B cell (primary cell): ENCODE data around the gene HDAC7. TPM values are rescaled to one million over a fixed set of nuclear protein-coding genes. Genes with fewer than 3 reads are reported as not detected.
A peak's percentile ranks its signal among the peaks of the same experiment; 100 is the strongest.

ENCODE experiments used
- ATAC-seq: fragments of 200-7000 bp; cut with Tn5 transposase; one replicate; pipeline ENCODE4 v1.10.0; 2021; ENCODE audit warnings: low read depth, mild to moderate bottlenecking, moderate number of reproducible peaks, moderate library complexity
- CTCF ChIA-PET: fragments of 350-600 bp; sonication (Branson Sonifier 250); formaldehyde crosslinking; loops from one replicate; lab custom pipeline; 2021; ENCODE audit warnings: antibody characterized with exemption, inconsistent platforms; lab: Charles Lee
- POLR2A ChIA-PET: fragments of 350-600 bp; sonication (Branson Sonifier 250); formaldehyde crosslinking; loops from one replicate; lab custom pipeline; 2021; ENCODE audit warnings: antibody characterized with exemption; lab: Charles Lee
- DNase-seq: peaks from one replicate; pipeline ENCODE4 v3.0.0; 2013
- H2AFZ ChIP-seq: 2 replicates; pipeline ENCODE4 v1.6.1; 2012; ENCODE audit warnings: mild to moderate bottlenecking, low read depth, low read length; ENCODE audit not compliant: insufficient read depth, poor library complexity, severe bottlenecking
- H3K27ac ChIP-seq, 2 donors: 1 replicate in 1 of 2; 2 replicates in 1 of 2; pipeline ENCODE4 v1.5.1; 2012 to 2013; ENCODE audit warnings: low read length in 2 of 2, mild to moderate bottlenecking in 2 of 2, moderate library complexity in 1 of 2
- H3K27me3 ChIP-seq, 4 experiments: fragments of 200-600 bp in 1 of 4; sonication (generic) in 1 of 4; replicated peaks in 1 of 4; 1 replicate in 2 of 4; 2 replicates in 2 of 4; pipeline versions ENCODE4 v1.6.1 to v1.7.0; 2013 to 2016; ENCODE audit warnings: low read length in 3 of 4, mild to moderate bottlenecking in 2 of 4, mixed read lengths in 1 of 4, moderate library complexity in 1 of 4; ENCODE audit not compliant: insufficient read depth in 4 of 4, control insufficient read depth in 3 of 4; ENCODE audit errors: control extremely low read depth in 1 of 4
- H3K36me3 ChIP-seq, 2 experiments: replicated peaks in 1 of 2; 1 replicate in 1 of 2; 2 replicates in 1 of 2; pipeline versions ENCODE4 v1.6.1 to v1.7.1; 2013; ENCODE audit warnings: low read length in 1 of 2; ENCODE audit not compliant: insufficient read depth in 2 of 2, control insufficient read depth in 1 of 2; ENCODE audit errors: control extremely low read depth in 1 of 2, extremely low read depth in 1 of 2
- H3K4me1 ChIP-seq, 2 donors: fragments of 200-600 bp in 1 of 2; sonication (generic) in 1 of 2; 1 replicate in 1 of 2; 2 replicates in 1 of 2; pipeline versions ENCODE4 v1.5.1 to v1.6.1; 2013 to 2017; ENCODE audit warnings: low read length in 2 of 2; ENCODE audit not compliant: control insufficient read depth in 2 of 2, insufficient read depth in 2 of 2
- H3K4me2 ChIP-seq: replicated peaks from 2 replicates; pipeline ENCODE3; 2012; ENCODE audit warnings: mild to moderate bottlenecking, low read depth, low read length; ENCODE audit not compliant: poor library complexity, severe bottlenecking
- H3K4me3 ChIP-seq, 5 experiments: fragments of 200-600 bp in 1 of 5; sonication (generic) in 1 of 5; 1 replicate in 3 of 5; 2 replicates in 2 of 5; pipeline versions ENCODE4 v1.5.1 to v1.7.0; 2011 to 2016; ENCODE audit warnings: low read length in 4 of 5, mild to moderate bottlenecking in 4 of 5, low read depth in 2 of 5, control low read depth in 1 of 5, moderate library complexity in 1 of 5; ENCODE audit not compliant: insufficient read depth in 1 of 5; ENCODE audit errors: control extremely low read depth in 1 of 5, extremely low read depth in 1 of 5
- H3K79me2 ChIP-seq: fragments of 200-600 bp; sonication (generic); one replicate; pipeline ENCODE4 v1.6.0; 2016; ENCODE audit warnings: low read length; ENCODE audit not compliant: control insufficient read depth, insufficient read depth
- H3K9ac ChIP-seq: fragments of 200-600 bp; sonication (generic); 2 replicates; pipeline ENCODE4 v1.6.1; 2017; ENCODE audit warnings: mild to moderate bottlenecking, low read length, moderate library complexity
- H3K9me3 ChIP-seq, 3 donors: one replicate each; pipeline versions ENCODE4 v1.6.1 to v1.7.1; 2013; ENCODE audit warnings: low read length in 2 of 3; ENCODE audit not compliant: control insufficient read depth in 2 of 3, insufficient read depth in 1 of 3; ENCODE audit errors: control extremely low read depth in 1 of 3
- H4K20me1 ChIP-seq: 2 replicates; pipeline ENCODE4 v1.6.0; 2012; ENCODE audit warnings: mild to moderate bottlenecking, low read length; ENCODE audit not compliant: insufficient read depth, control insufficient read depth, poor library complexity, severe bottlenecking
- H3K27ac Mint-ChIP-seq: one replicate; pipeline ENCODE4 v1.8.0; 2021; ENCODE audit warnings: mixed read lengths
- H3K27me3 Mint-ChIP-seq: one replicate; pipeline ENCODE4 v1.8.0; 2021; ENCODE audit warnings: mixed read lengths
- H3K4me1 Mint-ChIP-seq: one replicate; pipeline ENCODE4 v1.8.0; 2021; ENCODE audit warnings: mixed read lengths
- H3K4me3 Mint-ChIP-seq: one replicate; pipeline ENCODE4 v1.8.0; 2021; ENCODE audit warnings: mixed read lengths
- H3K9me3 Mint-ChIP-seq: one replicate; pipeline ENCODE4 v1.8.0; 2022; ENCODE audit warnings: mixed read lengths; ENCODE audit not compliant: insufficient read depth
- EZH2 ChIP-seq: IDR thresholded peaks from 2 replicates; pipeline ENCODE4 v1.6.1; 2012; ENCODE audit warnings: borderline replicate concordance, low read depth, mild to moderate bottlenecking, moderate library complexity, low read length; ENCODE audit not compliant: insufficient read depth, poor library complexity, severe bottlenecking
- WGBS: methylation state at CpG from one replicate; pipeline ENCODE4 v1.1.5; 2013; ENCODE audit warnings: missing lambda C conversion rate; ENCODE audit not compliant: insufficient coverage; 5-methylcytosine and 5-hydroxymethylcytosine counted together
- intact Hi-C: fragments of 100-400 bp; cut with micrococcal nuclease; formaldehyde crosslinking; loops from one replicate; pipeline ENCODE4 v1.10.0; 2022
- polyA plus RNA-seq: library from polyadenylated mRNA; depleted of rRNA; stranded (reverse); fragments of >200 nt; gene quantifications from 2 replicates; pipeline ENCODE4 v1.2.3, GENCODE V29; 2012
- total RNA-seq, 2 donors: library from RNA; stranded (reverse); fragments of 120-200 nt in 1 of 2; gene quantifications; 1 replicate in 1 of 2; 2 replicates in 1 of 2; pipeline versions ENCODE4 v1.2.3 to v1.2.4, GENCODE V29; 2013 to 2022
- TF ChIP-seq, protein P1 (sequence below): fragments of 200-600 bp; IDR thresholded peaks from one replicate; pipeline ENCODE4 v1.8.0; 2022; ENCODE audit warnings: antibody characterized with exemption, mild to moderate bottlenecking

The HDAC7 gene
- total and polyA plus RNA-seq, 2 donors (not counting 1 experiment from before 2014, with no cell fraction given) = 87.2 to 178 TPM

- ATAC-seq = no peak
- Histone ChIP-seq H2AFZ (no peak overlapping the region), H3K27ac (no peak overlapping the region), H3K27me3 (no peaks in the 10 kb centered on the region), H3K36me3 (peaks cover 2 to 96% of the 10 kb centered on the region in 2 experiments), H3K4me3 (no peak overlapping the region), H4K20me1 (no peaks in the 10 kb centered on the region), H3K9me3 (no peaks in the 10 kb centered on the region), H3K4me2 (no peak overlapping the region), H3K79me2 (no peaks in the 10 kb centered on the region), H3K9ac (no peak overlapping the region), H3K4me1 (no peaks in the 10 kb centered on the region)
- Mint-ChIP-seq H3K9me3 (no peaks in the 10 kb centered on the region), H3K27me3 (no peaks in the 10 kb centered on the region), H3K4me3 (no peak overlapping the region), H3K27ac (no peak overlapping the region), H3K4me1 (no peaks in the 10 kb centered on the region)
- 100% methylated on average over 5 of the region's 5 CpGs for WGBS
- intact Hi-C loops = no loop called here
- no peak for DNase-seq
- POLR2A ChIA-PET = no interaction called here
- TF ChIP-seq, protein P1, sequence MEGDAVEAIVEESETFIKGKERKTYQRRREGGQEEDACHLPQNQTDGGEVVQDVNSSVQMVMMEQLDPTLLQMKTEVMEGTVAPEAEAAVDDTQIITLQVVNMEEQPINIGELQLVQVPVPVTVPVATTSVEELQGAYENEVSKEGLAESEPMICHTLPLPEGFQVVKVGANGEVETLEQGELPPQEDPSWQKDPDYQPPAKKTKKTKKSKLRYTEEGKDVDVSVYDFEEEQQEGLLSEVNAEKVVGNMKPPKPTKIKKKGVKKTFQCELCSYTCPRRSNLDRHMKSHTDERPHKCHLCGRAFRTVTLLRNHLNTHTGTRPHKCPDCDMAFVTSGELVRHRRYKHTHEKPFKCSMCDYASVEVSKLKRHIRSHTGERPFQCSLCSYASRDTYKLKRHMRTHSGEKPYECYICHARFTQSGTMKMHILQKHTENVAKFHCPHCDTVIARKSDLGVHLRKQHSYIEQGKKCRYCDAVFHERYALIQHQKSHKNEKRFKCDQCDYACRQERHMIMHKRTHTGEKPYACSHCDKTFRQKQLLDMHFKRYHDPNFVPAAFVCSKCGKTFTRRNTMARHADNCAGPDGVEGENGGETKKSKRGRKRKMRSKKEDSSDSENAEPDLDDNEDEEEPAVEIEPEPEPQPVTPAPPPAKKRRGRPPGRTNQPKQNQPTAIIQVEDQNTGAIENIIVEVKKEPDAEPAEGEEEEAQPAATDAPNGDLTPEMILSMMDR = no peak
- no peak for TF ChIP-seq EZH2
- CTCF ChIA-PET = interaction anchor here (0.9 to 38.8 kb wide), 5 partner anchors 8 to 46 kb away, joined by 3 to 1203 read pairs (median 3); no protein-coding TSS in a partner anchor
These were observed 30.6 kb downstream of the HDAC7 start for GRCh38 chr12:47789141-47789540.

DNA sequence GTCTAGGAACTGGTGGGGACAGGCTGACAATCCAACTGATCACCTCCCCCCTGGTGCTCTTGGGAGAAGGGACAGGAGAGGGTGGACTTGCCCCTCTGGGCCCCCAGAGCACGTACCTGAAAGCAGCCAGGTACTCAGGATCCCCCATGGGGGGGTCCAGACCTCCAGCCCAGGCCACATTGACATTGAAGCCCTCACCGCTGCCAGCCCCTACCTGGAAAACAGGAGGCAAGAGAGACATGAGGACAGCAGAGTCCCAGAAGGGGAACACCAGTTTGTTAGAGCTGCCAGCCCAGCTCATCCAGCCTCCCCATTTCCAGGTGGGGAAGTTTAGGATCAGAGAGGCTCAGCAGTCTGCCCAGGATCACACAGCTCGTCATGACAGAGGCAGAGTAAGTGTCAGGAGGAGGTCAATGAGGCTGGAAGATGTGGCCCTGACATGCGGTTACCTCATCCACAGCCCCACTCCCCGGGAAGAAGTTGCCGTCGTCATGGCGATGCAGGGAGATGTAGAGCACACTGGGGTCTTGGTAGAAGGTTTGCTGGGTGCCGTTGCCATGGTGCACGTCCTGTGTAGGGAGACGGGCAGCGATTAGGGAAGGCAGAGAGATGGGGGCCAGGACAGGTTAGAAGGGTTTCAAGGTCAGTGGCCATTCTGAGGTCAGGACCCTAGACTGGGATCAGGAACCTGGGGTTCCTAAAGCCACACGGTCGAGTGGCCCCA, 31.9 kb downstream of the HDAC7 start:
- ATAC-seq (no peak), DNase-seq (no peak)
- no peaks in the 10 kb centered on the region for H3K27me3 ChIP-seq
- WGBS = 93% methylated on average over 14 of the region's 14 CpGs
- H4K20me1 ChIP-seq = no peaks in the 10 kb centered on the region
- intact Hi-C loops = no loop called here
- ChIA-PET CTCF (interaction anchor here (0.8 to 38.8 kb wide), 6 partner anchors 7 to 47 kb away, joined by 3 to 1203 read pairs (median 3); no protein-coding TSS in a partner anchor), POLR2A (no interaction called here)
- H3K36me3 ChIP-seq = peaks cover 2 to 95% of the 10 kb centered on the region in 2 experiments
- Mint-ChIP-seq H3K27me3 (no peaks in the 10 kb centered on the region), H3K4me3 (no peak overlapping the region), H3K9me3 (no peaks in the 10 kb centered on the region), H3K27ac (peak overlapping the region; percentile 21), H3K4me1 (no peaks in the 10 kb centered on the region)
- H3K4me2 ChIP-seq = no peak overlapping the region
- no peak for TF ChIP-seq EZH2
- TF ChIP-seq, protein P1 = no peak
- no peak overlapping the region for H3K4me3 ChIP-seq
- no peaks in the 10 kb centered on the region for H3K4me1 ChIP-seq
- H2AFZ ChIP-seq = no peak overlapping the region
- no peaks in the 10 kb centered on the region for H3K79me2 ChIP-seq
- H3K9ac ChIP-seq = no peak overlapping the region
- no peaks in the 10 kb centered on the region for H3K9me3 ChIP-seq
- H3K27ac ChIP-seq = no peak overlapping the region
